Measurements from ENCODE around the gene KRT6B.

Gene KRT6B

GRCh38 chr12:52474212-52474611 is 22.3 kb upstream of the KRT6B start:
- Histone ChIP-seq H3K9me3 (no peaks in the 10 kb centered on the region), H3K4me1 (ENCODE audit: control insufficient read depth in 1 of 2, insufficient read depth in 1 of 2, low read depth in 1 of 2, low read length in 1 of 2) (no peaks in the 10 kb centered on the region), H3K4me3 (ENCODE audit: low read depth in 1 of 2, low read length in 1 of 2) (no peak overlapping the region), H3K27ac (no peak overlapping the region), H3K36me3 (no peaks in the 10 kb centered on the region), H3K27me3 (peaks cover 4% of the 10 kb centered on the region)
- TF ChIP-seq CTCF (IDR thresholded peaks at IDR 0.05) = no peak

GRCh38 chr12:52473768-52474167 is 21.8 kb upstream of the KRT6B start, which contains the start of gene KRT6C:
Gene KRT6C, minus strand, starts transcription at chr12:52473805. Its CDS starts 68 bp downstream, at chr12:52473737.
- Histone ChIP-seq H3K27me3 (peaks cover 4% of the 10 kb centered on the region), H3K36me3 (no peaks in the 10 kb centered on the region), H3K4me3 (ENCODE audit: low read depth in 1 of 2, low read length in 1 of 2) (no peak within 1 kb of the TSS), H3K9me3 (no peaks in the 10 kb centered on the region), H3K27ac (no peak within 1 kb of the TSS), H3K4me1 (ENCODE audit: control insufficient read depth in 1 of 2, insufficient read depth in 1 of 2, low read depth in 1 of 2, low read length in 1 of 2) (no peaks in the 10 kb centered on the region)
- TF ChIP-seq CTCF (IDR thresholded peaks at IDR 0.05) = no peak

- H3K4me3 ChIP-seq (ENCODE audit: low read depth in 1 of 2, low read length in 1 of 2) = no peak overlapping the region
- no peak overlapping the region for H3K27ac ChIP-seq
- H3K9me3 ChIP-seq = no peaks in the 10 kb centered on the region
- no peaks in the 10 kb centered on the region for H3K4me1 ChIP-seq (ENCODE audit: control insufficient read depth in 1 of 2, insufficient read depth in 1 of 2, low read depth in 1 of 2, low read length in 1 of 2)
- H3K27me3 ChIP-seq = peaks cover 22% of the 10 kb centered on the region
- no peak for TF ChIP-seq CTCF (IDR thresholded peaks at IDR 0.05)
- H3K36me3 ChIP-seq = no peaks in the 10 kb centered on the region
Observed at GRCh38 chr12:52469853-52470252, 17.9 kb upstream of the KRT6B start.

- Histone ChIP-seq H3K36me3 (no peaks in the 10 kb centered on the region), H3K27ac (no peak overlapping the region), H3K27me3 (peaks cover 59% of the 10 kb centered on the region), H3K9me3 (no peaks in the 10 kb centered on the region), H3K4me3 (ENCODE audit: low read depth in 1 of 2, low read length in 1 of 2) (no peak overlapping the region), H3K4me1 (ENCODE audit: control insufficient read depth in 1 of 2, insufficient read depth in 1 of 2, low read depth in 1 of 2, low read length in 1 of 2) (no peaks in the 10 kb centered on the region)
- no peak for TF ChIP-seq CTCF (IDR thresholded peaks at IDR 0.05)
Observed at GRCh38 chr12:52464897-52465296, 13.0 kb upstream of the KRT6B start.

GRCh38 chr12:52461693-52462092 is 9.7 kb upstream of the KRT6B start:
- H3K27me3 ChIP-seq = peaks cover 47% of the 10 kb centered on the region
- no peak overlapping the region for H3K27ac ChIP-seq
- H3K9me3 ChIP-seq = no peaks in the 10 kb centered on the region
- no peaks in the 10 kb centered on the region for H3K36me3 ChIP-seq
- no peak overlapping the region for H3K4me3 ChIP-seq (ENCODE audit: low read depth in 1 of 2, low read length in 1 of 2)
- no peak for TF ChIP-seq CTCF (IDR thresholded peaks at IDR 0.05)
- no peaks in the 10 kb centered on the region for H3K4me1 ChIP-seq (ENCODE audit: control insufficient read depth in 1 of 2, insufficient read depth in 1 of 2, low read depth in 1 of 2, low read length in 1 of 2)

- TF ChIP-seq CTCF (IDR thresholded peaks at IDR 0.05) = no peak
- H3K27me3 ChIP-seq = peaks cover 33% of the 10 kb centered on the region
Observed at GRCh38 chr12:52458861-52459260, 6.9 kb upstream of the KRT6B start.

More at GRCh38 chr12:52458861-52459260, 6.9 kb upstream of the KRT6B start:
- Histone ChIP-seq H3K9me3 (no peaks in the 10 kb centered on the region), H3K4me3 (ENCODE audit: low read depth in 1 of 2, low read length in 1 of 2) (no peak overlapping the region), H3K4me1 (ENCODE audit: control insufficient read depth in 1 of 2, insufficient read depth in 1 of 2, low read depth in 1 of 2, low read length in 1 of 2) (no peaks in the 10 kb centered on the region), H3K36me3 (no peaks in the 10 kb centered on the region), H3K27ac (no peak overlapping the region)

Data from neutrophil (primary cell).